Panc1 (cell line): ENCODE data around the gene TBC1D2.

Source experiments
- CTCF ChIP-seq: fragments of 450-650 bp; IDR thresholded peaks from 2 replicates; pipeline ENCODE4 v1.5.1; 2017; ENCODE audit warnings: mild to moderate bottlenecking
- POLR2AphosphoS5 ChIP-seq: IDR thresholded peaks from 2 replicates; pipeline ENCODE4 v1.6.1; 2012; ENCODE audit warnings: mild to moderate bottlenecking, low read depth, low read length, moderate library complexity
- REST ChIP-seq, 2 experiments: IDR thresholded peaks; 2 replicates each; pipeline ENCODE4 v1.6.1; 2011 to 2012; ENCODE audit warnings: low read depth in 2 of 2, control low read depth in 1 of 2, low read length in 1 of 2, mild to moderate bottlenecking in 1 of 2, moderate library complexity in 1 of 2; ENCODE audit not compliant: insufficient read depth in 1 of 2

- TF ChIP-seq CTCF (no peak), REST (IDR thresholded peaks at IDR 0.05; ENCODE audit: insufficient read depth in 1 of 2, low read depth in 2 of 2, low read length in 1 of 2) (no peak), POLR2AphosphoS5 (no peak)
Observed at GRCh38 chr9:98149422-98149821, 106.0 kb downstream of the TBC1D2 start.
